Measurements from ENCODE around the gene RINL. TPM values are rescaled to one million over a fixed set of nuclear protein-coding genes. Genes with fewer than 3 reads are reported as not detected.
A peak's percentile ranks its signal among the peaks of the same experiment; 100 is the strongest.

Gene RINL
- total and polyA plus RNA-seq, 2 of the 8 experiments (the other 6 are each of a cell fraction or from before 2014, with no cell fraction given), result 11.1 to 11.9 TPM

GRCh38 chr19:38849147-38849859, 28.8 kb downstream of the RINL start (continued):
- no peak for TF ChIP-seq SIRT6 (IDR thresholded peaks at IDR 0.05; ENCODE audit: low read length)
- peak; percentile 27; the same call in 1 of the 2 replicates for TF ChIP-seq USF2 (IDR thresholded peaks at IDR 0.05; ENCODE audit: low read length)
- no peak for TF ChIP-seq KDM4A (IDR thresholded peaks at IDR 0.05; ENCODE audit: low read depth, low read length, severe bottlenecking)
- peak; percentile 92 for TF ChIP-seq PHF8 (conservative IDR thresholded peaks at IDR 0.05; ENCODE audit: low read depth, low read length)
- peak; percentile 8; the same call in 1 of the 2 replicates for TF ChIP-seq MAFK (IDR thresholded peaks at IDR 0.05; ENCODE audit: low read depth, low read length)
- peak; percentile 97 for TF ChIP-seq NRF1 (IDR thresholded peaks at IDR 0.05; ENCODE audit: low read depth, low read length)
- TF ChIP-seq E2F6 (IDR thresholded peaks at IDR 0.05), result peak; percentile 71; the same call in 1 of the 2 replicates
- TF ChIP-seq MAX (IDR thresholded peaks at IDR 0.05), result peak; percentile 84
- no peak for TF ChIP-seq NANOG (IDR thresholded peaks at IDR 0.05; ENCODE audit: insufficient read depth, low read depth, low read length, poor library complexity, severe bottlenecking)
- TF ChIP-seq EGR1 (IDR thresholded peaks at IDR 0.05; ENCODE audit: borderline replicate concordance, low read depth, low read length), result peak; percentile 57; the same call in 1 of the 2 replicates
- TF ChIP-seq ATF3 (IDR thresholded peaks at IDR 0.05; ENCODE audit: insufficient read depth, low read depth, low read length), result peak; percentile 38; the same call in 1 of the 2 replicates
- peak; percentile 53 for TF ChIP-seq CREB1 (IDR thresholded peaks at IDR 0.05)

Data from H1 (cell line).